Epithelial cell of esophagus (primary cell): ENCODE data around the gene HNRNPM.

ENCODE experiments used
- DNase-seq: peaks from one replicate; pipeline ENCODE4 v3.0.0; 2010; ENCODE audit warnings: low read depth
- H3K4me3 ChIP-seq: 2 replicates; pipeline ENCODE4 v1.5.1; 2011; ENCODE audit warnings: mild to moderate bottlenecking, low read length, control low read depth
- TF ChIP-seq, protein P1 (sequence below): IDR thresholded peaks from 2 replicates; pipeline ENCODE4 v1.5.1; 2011; ENCODE audit warnings: low read depth, mild to moderate bottlenecking, low read length, control low read depth, inconsistent platforms; ENCODE audit not compliant: insufficient read depth; ENCODE audit errors: missing control alignments

HNRNPM gene

GRCh38 chr19:8491574-8491973 is 46.8 kb downstream of the HNRNPM start:
- H3K4me3 ChIP-seq: no peak overlapping the region
- no peak for DNase-seq

DNA sequence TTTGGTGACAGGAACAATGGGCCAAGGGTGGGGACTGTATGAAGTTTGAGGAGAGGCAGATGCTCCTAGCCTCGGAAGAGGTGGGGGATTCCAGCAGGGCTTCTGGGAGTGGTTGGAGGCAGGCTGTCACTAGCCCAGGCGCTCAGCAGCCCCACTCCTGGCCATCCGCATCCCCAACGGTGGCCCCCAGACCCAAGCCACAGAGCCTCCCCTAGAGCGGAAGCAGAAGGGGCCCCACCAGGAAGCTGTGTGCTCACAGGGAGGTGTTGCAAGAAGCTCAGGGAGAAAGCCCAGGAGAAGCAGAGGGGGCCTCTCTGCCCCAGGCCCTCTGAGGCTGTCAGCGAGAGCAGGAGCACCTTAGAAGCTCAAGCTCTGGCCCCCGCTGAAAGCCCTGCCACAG is 49.4 kb downstream of the HNRNPM start:
- TF ChIP-seq, protein P1, sequence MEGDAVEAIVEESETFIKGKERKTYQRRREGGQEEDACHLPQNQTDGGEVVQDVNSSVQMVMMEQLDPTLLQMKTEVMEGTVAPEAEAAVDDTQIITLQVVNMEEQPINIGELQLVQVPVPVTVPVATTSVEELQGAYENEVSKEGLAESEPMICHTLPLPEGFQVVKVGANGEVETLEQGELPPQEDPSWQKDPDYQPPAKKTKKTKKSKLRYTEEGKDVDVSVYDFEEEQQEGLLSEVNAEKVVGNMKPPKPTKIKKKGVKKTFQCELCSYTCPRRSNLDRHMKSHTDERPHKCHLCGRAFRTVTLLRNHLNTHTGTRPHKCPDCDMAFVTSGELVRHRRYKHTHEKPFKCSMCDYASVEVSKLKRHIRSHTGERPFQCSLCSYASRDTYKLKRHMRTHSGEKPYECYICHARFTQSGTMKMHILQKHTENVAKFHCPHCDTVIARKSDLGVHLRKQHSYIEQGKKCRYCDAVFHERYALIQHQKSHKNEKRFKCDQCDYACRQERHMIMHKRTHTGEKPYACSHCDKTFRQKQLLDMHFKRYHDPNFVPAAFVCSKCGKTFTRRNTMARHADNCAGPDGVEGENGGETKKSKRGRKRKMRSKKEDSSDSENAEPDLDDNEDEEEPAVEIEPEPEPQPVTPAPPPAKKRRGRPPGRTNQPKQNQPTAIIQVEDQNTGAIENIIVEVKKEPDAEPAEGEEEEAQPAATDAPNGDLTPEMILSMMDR: no peak
- H3K4me3 ChIP-seq: no peak overlapping the region
- peak; percentile 35 for DNase-seq

More at GRCh38 chr19:8491574-8491973, 46.8 kb downstream of the HNRNPM start:
- TF ChIP-seq, protein P1: no peak

- TF ChIP-seq, protein P1: no peak
- H3K4me3 ChIP-seq: no peak overlapping the region
- no peak for DNase-seq
Observed at GRCh38 chr19:8498295-8498694, 53.5 kb downstream of the HNRNPM start.

DNA sequence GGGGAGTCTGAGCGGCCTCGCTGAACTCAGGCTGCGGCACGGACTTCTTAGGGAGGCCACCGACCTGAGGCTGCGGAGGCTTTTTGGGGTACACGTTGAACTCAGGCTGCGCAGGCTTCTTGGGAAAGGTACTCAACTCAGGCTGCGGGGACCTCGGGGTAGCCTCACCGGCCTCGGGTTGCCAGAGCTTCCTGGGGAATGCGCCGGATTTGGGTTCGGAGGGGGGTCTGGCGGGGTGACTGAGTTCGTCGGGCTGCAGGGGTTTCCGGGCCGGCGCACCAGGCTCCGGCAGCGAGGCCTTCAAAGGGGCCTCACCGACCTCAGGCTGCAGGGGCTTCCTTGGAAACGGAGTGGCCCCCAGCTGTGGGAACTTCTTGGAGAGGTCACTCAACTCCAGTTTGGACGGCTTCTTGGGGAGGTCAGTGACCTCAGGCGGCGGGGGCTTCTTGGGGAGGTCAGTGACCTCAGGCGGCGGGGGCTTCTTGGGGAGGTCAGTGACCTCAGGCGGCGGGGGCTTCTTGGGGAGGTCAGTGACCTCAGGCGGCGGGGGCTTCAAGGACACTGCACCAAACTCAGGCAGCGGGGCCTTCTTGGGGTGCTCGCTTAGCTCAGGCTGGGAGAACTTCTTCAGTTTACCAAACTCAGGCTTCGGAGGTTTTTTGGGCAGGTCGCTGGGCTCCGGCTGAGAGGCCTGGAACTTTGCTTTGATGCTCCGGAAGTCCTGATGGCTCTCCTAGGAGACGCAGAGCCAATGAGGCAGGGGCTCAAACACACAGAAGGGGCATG is 54.5 kb downstream of the HNRNPM start:
- no peak overlapping the region for H3K4me3 ChIP-seq
- TF ChIP-seq, protein P1: no peak
- no peak for DNase-seq

DNA sequence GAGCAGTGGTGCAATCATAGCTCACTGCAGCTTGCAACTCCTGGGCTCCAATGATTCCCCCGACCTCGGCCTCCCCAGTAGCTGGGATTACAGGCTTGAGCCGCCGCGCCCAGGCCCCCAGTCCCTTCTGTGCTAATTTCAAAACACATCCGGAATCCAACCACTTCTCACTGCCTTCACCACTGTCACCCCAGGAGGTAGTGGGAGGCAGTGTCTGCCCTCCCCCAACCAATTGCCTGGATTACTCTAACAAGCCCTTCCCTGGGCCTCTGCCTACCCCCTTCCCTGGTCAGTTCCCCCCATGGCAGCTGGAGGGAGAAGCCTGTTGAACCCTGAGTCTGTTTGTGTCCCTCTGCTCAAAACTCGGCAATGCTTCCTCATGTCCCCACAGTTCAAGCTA is 55.4 kb downstream of the HNRNPM start:
- TF ChIP-seq, protein P1: no peak
- H3K4me3 ChIP-seq: no peak overlapping the region
- no peak for DNase-seq

DNA sequence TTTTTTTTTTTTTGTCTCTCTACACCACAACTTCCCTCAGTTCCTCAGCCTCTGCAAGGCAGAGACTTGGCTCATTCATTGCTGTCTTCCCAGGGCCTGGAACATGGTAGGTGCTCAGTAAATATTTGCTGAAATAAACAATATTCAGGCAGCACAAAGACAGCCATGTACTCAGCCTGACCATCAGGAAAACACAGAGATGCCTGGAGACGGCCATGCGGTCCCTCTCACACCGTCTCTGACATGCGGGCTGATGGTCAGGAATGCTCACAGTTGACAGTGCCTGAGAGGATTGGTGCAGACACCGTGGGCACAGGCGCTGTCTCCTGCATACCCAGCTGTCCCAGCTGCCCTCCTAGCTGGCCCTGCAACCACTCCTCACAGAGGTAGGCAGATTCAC is 56.7 kb downstream of the HNRNPM start:
- DNase-seq: no peak
- TF ChIP-seq, protein P1: no peak
- H3K4me3 ChIP-seq: no peak overlapping the region

DNA sequence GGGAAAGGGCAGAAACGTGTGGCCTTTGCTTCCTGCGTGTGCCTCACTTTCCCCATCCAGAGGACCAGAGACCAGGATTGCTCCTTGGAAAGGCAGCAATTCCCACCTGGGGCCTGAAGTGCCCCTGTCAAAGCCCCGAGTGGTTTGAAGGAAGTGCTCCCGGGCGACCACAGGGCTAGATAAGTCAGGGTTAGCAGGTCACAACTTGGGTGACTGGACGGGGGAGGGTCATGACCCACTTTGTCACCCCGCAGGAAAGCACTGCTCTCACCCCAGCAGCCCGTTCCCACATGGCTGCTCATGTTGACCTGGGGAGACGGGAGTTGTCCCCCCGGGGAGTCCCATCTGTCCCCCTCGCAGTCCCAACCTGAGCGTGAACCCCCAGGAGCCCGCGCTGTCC is 57.2 kb downstream of the HNRNPM start:
- DNase-seq: no peak
- TF ChIP-seq, protein P1: no peak
- H3K4me3 ChIP-seq: no peak overlapping the region
